Fibroblast of pulmonary artery (primary cell): ENCODE measurements around the gene TEX35.
A peak's percentile ranks its signal among the peaks of the same experiment; 100 is the strongest.

Experiments
- DNase-seq: peaks from one replicate; pipeline ENCODE4 v3.0.0-alpha.2; 2010; ENCODE audit warnings: low read depth
- H3K4me3 ChIP-seq: replicated peaks from 2 replicates; pipeline ENCODE4 v1.5.1; 2011; ENCODE audit warnings: low read depth, mild to moderate bottlenecking, control low read depth, low read length, moderate library complexity
- CTCF ChIP-seq: IDR thresholded peaks from 2 replicates; pipeline ENCODE4 v1.5.1; 2011; ENCODE audit warnings: mild to moderate bottlenecking, control low read depth, low read length, inconsistent platforms; ENCODE audit errors: missing control alignments

TEX35 gene

GRCh38 chr1:178512566-178513277 is at the start of gene TEX35:
Gene TEX35, plus strand, starts transcription at chr1:178513109. Its CDS starts 80 bp downstream, at chr1:178513189.
- no peak for TF ChIP-seq CTCF
- no peak within 1 kb of the TSS for H3K4me3 ChIP-seq
- DNase-seq = no peak

GRCh38 chr1:178464141-178464540 is 48.8 kb upstream of the TEX35 start:
- DNase-seq = no peak
- TF ChIP-seq CTCF = no peak
- no peak overlapping the region for H3K4me3 ChIP-seq

- TF ChIP-seq CTCF = no peak
- no peak for DNase-seq
- H3K4me3 ChIP-seq = no peak overlapping the region
These were observed 48.3 kb upstream of the TEX35 start for GRCh38 chr1:178464566-178464965.

- peak; percentile 52 for DNase-seq
These were observed 47.9 kb upstream of the TEX35 start for GRCh38 chr1:178465011-178465410.

GRCh38 chr1:178467837-178468236 is 45.1 kb upstream of the TEX35 start:
- no peak overlapping the region for H3K4me3 ChIP-seq
- no peak for DNase-seq
- TF ChIP-seq CTCF = no peak

More at GRCh38 chr1:178465011-178465410, 47.9 kb upstream of the TEX35 start:
- TF ChIP-seq CTCF = no peak
- H3K4me3 ChIP-seq = no peak overlapping the region

GRCh38 chr1:178470411-178470960 is 42.4 kb upstream of the TEX35 start:
- no peak overlapping the region for H3K4me3 ChIP-seq
- peak; percentile 16 for DNase-seq
- no peak for TF ChIP-seq CTCF

GRCh38 chr1:178472531-178472930 is 40.4 kb upstream of the TEX35 start:
- H3K4me3 ChIP-seq = no peak overlapping the region
- no peak for DNase-seq
- TF ChIP-seq CTCF = no peak
